AG20443 (cell line): Measurements from ENCODE around the gene THSD4.
"Not testable (repeated sequence)": the region's sequence is repeated elsewhere in the genome, so short reads cannot be mapped to it uniquely, and the experiment has no call there.

ENCODE experiments used
- DNase-seq: peaks from one replicate; pipeline ENCODE4 v3.0.0; 2012; ENCODE audit warnings: low spot score, mixed read lengths

Gene THSD4

GRCh38 chr15:71149646-71150557 lies 34.6 kb downstream of the THSD4 start:
- DNase-seq, result no peak

- DNase-seq, result peak; percentile 37
These were observed 35.8 kb downstream of the THSD4 start for GRCh38 chr15:71151081-71151480.

- DNase-seq, result no peak
These were observed 37.3 kb downstream of the THSD4 start for GRCh38 chr15:71152542-71152941.

GRCh38 chr15:71153823-71154524 lies 38.7 kb downstream of the THSD4 start:
- no peak for DNase-seq

- no peak for DNase-seq
These were observed 39.4 kb downstream of the THSD4 start for GRCh38 chr15:71154607-71155200.

GRCh38 chr15:71155534-71155933 lies 40.3 kb downstream of the THSD4 start:
- DNase-seq, result no peak

GRCh38 chr15:71160976-71161375 lies 45.7 kb downstream of the THSD4 start:
- no peak for DNase-seq

GRCh38 chr15:71162309-71162708 lies 47.0 kb downstream of the THSD4 start:
- no peak for DNase-seq

- not testable (repeated sequence) for DNase-seq
These were observed 49.3 kb downstream of the THSD4 start for GRCh38 chr15:71164606-71165005.

GRCh38 chr15:71167445-71168165 lies 52.3 kb downstream of the THSD4 start:
- no peak for DNase-seq

GRCh38 chr15:71168166-71168834 lies 53.0 kb downstream of the THSD4 start:
- no peak for DNase-seq

GRCh38 chr15:71170163-71170562 lies 54.9 kb downstream of the THSD4 start:
- no peak for DNase-seq

- DNase-seq, result no peak
These were observed 55.9 kb downstream of the THSD4 start for GRCh38 chr15:71171195-71171594.

- not testable (repeated sequence) for DNase-seq
These were observed 59.1 kb downstream of the THSD4 start for GRCh38 chr15:71174360-71174759.

GRCh38 chr15:71180986-71181853 lies 65.9 kb downstream of the THSD4 start:
- DNase-seq, result no peak

- DNase-seq, result no peak
These were observed 67.3 kb downstream of the THSD4 start for GRCh38 chr15:71182522-71182921.

GRCh38 chr15:71183063-71183462 lies 67.8 kb downstream of the THSD4 start:
- DNase-seq, result no peak

- DNase-seq, result no peak
These were observed 70.4 kb downstream of the THSD4 start for GRCh38 chr15:71185706-71186105.

- no peak for DNase-seq
These were observed 71.0 kb downstream of the THSD4 start for GRCh38 chr15:71186267-71186666.

GRCh38 chr15:71187078-71187477 lies 71.8 kb downstream of the THSD4 start:
- no peak for DNase-seq

- no peak for DNase-seq
These were observed 72.3 kb downstream of the THSD4 start for GRCh38 chr15:71187526-71187925.
